DND-41 (cell line): ENCODE measurements around the gene ARHGDIA.

Experiments
- EZH2 ChIP-seq: IDR thresholded peaks from 3 replicates; pipeline ENCODE4 v1.6.1; 2012; ENCODE audit warnings: borderline replicate concordance, low read depth, mild to moderate bottlenecking, moderate library complexity, low read length, inconsistent platforms; ENCODE audit not compliant: severe bottlenecking
- TF ChIP-seq, protein P1 (sequence below): IDR thresholded peaks from 2 replicates; pipeline ENCODE4 v1.5.1; 2012; ENCODE audit warnings: borderline replicate concordance, low read length, moderate library complexity, mild to moderate bottlenecking; ENCODE audit not compliant: poor library complexity, severe bottlenecking; ENCODE audit errors: extremely low read depth

DNA sequence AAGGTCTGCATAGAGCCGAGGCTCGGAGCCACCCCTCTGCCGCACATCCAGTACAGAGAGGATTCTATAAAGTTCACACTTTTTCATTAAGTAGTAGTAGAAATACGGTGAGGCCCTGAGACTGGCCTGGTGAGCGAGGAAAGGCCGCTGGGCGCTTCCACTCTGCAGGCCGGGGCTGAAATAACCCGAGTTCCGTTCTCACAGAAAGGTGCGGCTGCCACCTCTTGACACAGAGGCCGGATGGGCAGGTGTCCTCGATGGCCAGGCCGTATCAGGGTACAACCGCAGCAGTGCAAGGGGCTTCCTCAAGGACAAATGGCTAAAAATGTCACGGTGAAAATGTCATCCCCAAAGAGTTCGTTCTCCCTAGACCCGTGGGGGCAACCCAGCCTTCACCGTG lies 40.8 kb upstream of the ARHGDIA start:
- TF ChIP-seq EZH2 = no peak
- TF ChIP-seq, protein P1, sequence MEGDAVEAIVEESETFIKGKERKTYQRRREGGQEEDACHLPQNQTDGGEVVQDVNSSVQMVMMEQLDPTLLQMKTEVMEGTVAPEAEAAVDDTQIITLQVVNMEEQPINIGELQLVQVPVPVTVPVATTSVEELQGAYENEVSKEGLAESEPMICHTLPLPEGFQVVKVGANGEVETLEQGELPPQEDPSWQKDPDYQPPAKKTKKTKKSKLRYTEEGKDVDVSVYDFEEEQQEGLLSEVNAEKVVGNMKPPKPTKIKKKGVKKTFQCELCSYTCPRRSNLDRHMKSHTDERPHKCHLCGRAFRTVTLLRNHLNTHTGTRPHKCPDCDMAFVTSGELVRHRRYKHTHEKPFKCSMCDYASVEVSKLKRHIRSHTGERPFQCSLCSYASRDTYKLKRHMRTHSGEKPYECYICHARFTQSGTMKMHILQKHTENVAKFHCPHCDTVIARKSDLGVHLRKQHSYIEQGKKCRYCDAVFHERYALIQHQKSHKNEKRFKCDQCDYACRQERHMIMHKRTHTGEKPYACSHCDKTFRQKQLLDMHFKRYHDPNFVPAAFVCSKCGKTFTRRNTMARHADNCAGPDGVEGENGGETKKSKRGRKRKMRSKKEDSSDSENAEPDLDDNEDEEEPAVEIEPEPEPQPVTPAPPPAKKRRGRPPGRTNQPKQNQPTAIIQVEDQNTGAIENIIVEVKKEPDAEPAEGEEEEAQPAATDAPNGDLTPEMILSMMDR = no peak
